ENCODE results near the gene SYCP2L. TPM values are rescaled to one million over a fixed set of nuclear protein-coding genes. Genes with fewer than 3 reads are reported as not detected.
"Not testable (repeated sequence)": the region's sequence is repeated elsewhere in the genome, so short reads cannot be mapped to it uniquely, and the experiment has no call there.

The SYCP2L gene
- total RNA-seq, 4 donors from 2014 or later: 0.78 to 4.5 (median 1.8) TPM

- intact Hi-C loops (cut with DNase I): no loop called here
- TF ChIP-seq POLR2A (IDR thresholded peaks at IDR 0.05) (no peak), CTCF (IDR thresholded peaks at IDR 0.05) (no peak)
- no peaks in the 10 kb centered on the region for H3K27me3 ChIP-seq
- no peaks in the 10 kb centered on the region for H3K9me3 ChIP-seq
- H3K4me1 ChIP-seq: no peaks in the 10 kb centered on the region
- DNase-seq: no peak
- no peak overlapping the region for H3K4me3 ChIP-seq (replicated peaks in 1 of 3)
- H3K27ac ChIP-seq: no peak overlapping the region
- H3K36me3 ChIP-seq: no peaks in the 10 kb centered on the region
Measured at GRCh38 chr6:10843554-10843953, 43.3 kb upstream of the SYCP2L start.

- H3K27me3 ChIP-seq: no peaks in the 10 kb centered on the region
- no peaks in the 10 kb centered on the region for H3K9me3 ChIP-seq
- no peak for DNase-seq
- H3K36me3 ChIP-seq: no peaks in the 10 kb centered on the region
- peaks cover 0 to 6% of the 10 kb centered on the region in 2 donors for H3K4me1 ChIP-seq
- no peak overlapping the region for H3K27ac ChIP-seq
- 37 to 46% methylated on average over 3 of the region's 3 CpGs for WGBS, 2 donors
- no peak overlapping the region for H3K4me3 ChIP-seq (replicated peaks in 1 of 3)
- TF ChIP-seq POLR2A (IDR thresholded peaks at IDR 0.05): no peak
- TF ChIP-seq CTCF (IDR thresholded peaks at IDR 0.05): peak in 2 of 6 experiments; percentile 20 to 28
- intact Hi-C loops (cut with DNase I): no loop called here
Measured at GRCh38 chr6:10847684-10848083, 39.2 kb upstream of the SYCP2L start.

GRCh38 chr6:10849901-10850300, 37.0 kb upstream of the SYCP2L start:
- TF ChIP-seq POLR2A (IDR thresholded peaks at IDR 0.05) (no peak), CTCF (IDR thresholded peaks at IDR 0.05) (no peak)
- H3K36me3 ChIP-seq: no peaks in the 10 kb centered on the region
- WGBS, 2 donors: 75 to 78% methylated on average over 4 of the region's 4 CpGs
- no peaks in the 10 kb centered on the region for H3K9me3 ChIP-seq
- no peaks in the 10 kb centered on the region for H3K27me3 ChIP-seq
- no peak overlapping the region for H3K4me3 ChIP-seq (replicated peaks in 1 of 3)
- H3K4me1 ChIP-seq: peaks cover 0 to 6% of the 10 kb centered on the region in 2 donors
- intact Hi-C loops (cut with DNase I): no loop called here
- no peak for DNase-seq
- H3K27ac ChIP-seq: no peak overlapping the region

GRCh38 chr6:10850728-10851127, 36.1 kb upstream of the SYCP2L start:
- Histone ChIP-seq H3K27me3 (no peaks in the 10 kb centered on the region), H3K4me3 (replicated peaks in 1 of 3) (no peak overlapping the region), H3K4me1 (peaks cover 0 to 6% of the 10 kb centered on the region in 2 donors), H3K27ac (no peak overlapping the region), H3K36me3 (no peaks in the 10 kb centered on the region), H3K9me3 (no peaks in the 10 kb centered on the region)
- no peak for DNase-seq
- no peak for TF ChIP-seq CTCF (IDR thresholded peaks at IDR 0.05)
- no peak for TF ChIP-seq POLR2A (IDR thresholded peaks at IDR 0.05)
- 74 to 76% methylated on average over 7 of the region's 7 CpGs for WGBS, 2 donors
- intact Hi-C loops (cut with DNase I): no loop called here

GRCh38 chr6:10852361-10852960, 34.4 kb upstream of the SYCP2L start:
- Histone ChIP-seq H3K4me3 (replicated peaks in 1 of 3) (no peak overlapping the region), H3K36me3 (no peaks in the 10 kb centered on the region), H3K4me1 (peaks cover 0 to 6% of the 10 kb centered on the region in 2 donors), H3K27ac (no peak overlapping the region), H3K27me3 (no peaks in the 10 kb centered on the region), H3K9me3 (no peaks in the 10 kb centered on the region)
- intact Hi-C loops (cut with DNase I): no loop called here
- TF ChIP-seq POLR2A (IDR thresholded peaks at IDR 0.05) (no peak), CTCF (IDR thresholded peaks at IDR 0.05) (no peak)
- peak; percentile 73 to 76 for DNase-seq
- WGBS, 2 donors: 34 to 35% methylated on average over 11 of the region's 11 CpGs

GRCh38 chr6:10853849-10854300, 33.0 kb upstream of the SYCP2L start:
- H3K9me3 ChIP-seq; H3K27ac ChIP-seq; H3K36me3 ChIP-seq; H3K27me3 ChIP-seq; intact Hi-C loops (cut with DNase I); H3K4me3 ChIP-seq (replicated peaks in 1 of 3); H3K4me1 ChIP-seq; DNase-seq: not testable (repeated sequence)
- 90 to 98% methylated on average over 6 of the region's 6 CpGs for WGBS, 2 donors
